ENCODE results near the gene PFKFB4.
A peak's percentile ranks its signal among the peaks of the same experiment; 100 is the strongest.

PFKFB4 gene

GRCh38 chr3:48528048-48528447, 28.6 kb downstream of the PFKFB4 start:
- H3K4me3 ChIP-seq (ENCODE audit: low read depth, low read length), result no peak overlapping the region
- peaks cover 38% of the 10 kb centered on the region for H3K36me3 ChIP-seq (ENCODE audit: control insufficient read depth, insufficient read depth, low read length)
- H3K9ac ChIP-seq (ENCODE audit: low read depth, low read length), result no peak overlapping the region
- no peaks in the 10 kb centered on the region for H3K27me3 ChIP-seq (ENCODE audit: control insufficient read depth, insufficient read depth, low read length)
- no peaks in the 10 kb centered on the region for H3K4me1 ChIP-seq (ENCODE audit: control insufficient read depth, insufficient read depth, low read length)
- no peaks in the 10 kb centered on the region for H3K9me3 ChIP-seq (ENCODE audit: control insufficient read depth, insufficient read depth, low read length)
- H3K27ac ChIP-seq (ENCODE audit: low read depth, low read length), result no peak overlapping the region

- Histone ChIP-seq H3K4me3 (ENCODE audit: low read depth, low read length) (no peak overlapping the region), H3K4me1 (ENCODE audit: control insufficient read depth, insufficient read depth, low read length) (no peaks in the 10 kb centered on the region), H3K9me3 (ENCODE audit: control insufficient read depth, insufficient read depth, low read length) (no peaks in the 10 kb centered on the region), H3K27me3 (ENCODE audit: control insufficient read depth, insufficient read depth, low read length) (no peaks in the 10 kb centered on the region), H3K36me3 (ENCODE audit: control insufficient read depth, insufficient read depth, low read length) (peaks cover 35% of the 10 kb centered on the region), H3K27ac (ENCODE audit: low read depth, low read length) (no peak overlapping the region), H3K9ac (ENCODE audit: low read depth, low read length) (no peak overlapping the region)
Observed at GRCh38 chr3:48524970-48525369, 31.6 kb downstream of the PFKFB4 start.

DNA sequence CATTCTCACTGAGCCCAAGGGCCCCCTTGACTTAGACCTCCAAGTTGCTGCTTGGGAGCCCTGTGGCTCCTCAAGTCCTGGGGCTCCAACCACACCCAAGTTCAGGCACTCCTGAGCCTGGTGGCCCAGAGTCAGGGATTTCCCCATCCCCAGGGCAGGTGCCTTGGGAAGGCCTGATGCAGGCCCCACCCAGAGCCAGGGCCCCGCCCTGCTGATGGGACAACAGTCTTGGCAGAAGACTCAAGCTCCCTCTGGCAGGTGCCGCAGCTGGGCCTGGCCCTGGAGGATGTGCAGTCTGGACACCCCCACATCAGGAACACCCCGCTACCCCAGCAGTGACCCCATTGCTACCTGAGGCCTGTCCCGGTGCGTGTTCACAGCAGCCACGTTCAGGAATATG, 35.0 kb downstream of the PFKFB4 start:
- Histone ChIP-seq H3K27ac (ENCODE audit: low read depth, low read length) (no peak overlapping the region), H3K4me3 (ENCODE audit: low read depth, low read length) (no peak overlapping the region), H3K4me1 (ENCODE audit: control insufficient read depth, insufficient read depth, low read length) (no peaks in the 10 kb centered on the region), H3K9me3 (ENCODE audit: control insufficient read depth, insufficient read depth, low read length) (no peaks in the 10 kb centered on the region), H3K9ac (ENCODE audit: low read depth, low read length) (no peak overlapping the region), H3K27me3 (ENCODE audit: control insufficient read depth, insufficient read depth, low read length) (no peaks in the 10 kb centered on the region), H3K36me3 (ENCODE audit: control insufficient read depth, insufficient read depth, low read length) (peaks cover 30% of the 10 kb centered on the region)

DNA sequence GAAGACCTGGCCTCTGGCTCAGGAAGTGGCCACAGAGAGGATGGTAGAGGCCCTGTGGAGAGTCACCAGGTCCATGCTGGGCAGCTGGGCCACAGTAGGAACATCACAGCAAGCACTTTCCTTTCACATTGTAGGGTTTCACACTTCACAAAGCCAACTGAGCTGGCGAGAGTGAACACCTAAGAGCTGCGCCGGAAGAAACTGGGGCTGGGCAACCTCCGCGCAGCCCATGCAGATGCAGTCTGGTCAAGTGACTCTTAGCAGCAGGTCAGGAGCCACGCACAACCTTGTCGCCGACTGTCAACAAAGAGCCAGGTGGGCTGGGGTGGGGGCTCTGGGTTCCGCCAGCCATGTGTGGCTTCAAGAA, 37.3 kb downstream of the PFKFB4 start:
- H3K4me3 ChIP-seq (ENCODE audit: low read depth, low read length), result no peak overlapping the region
- no peak overlapping the region for H3K27ac ChIP-seq (ENCODE audit: low read depth, low read length)
- H3K36me3 ChIP-seq (ENCODE audit: control insufficient read depth, insufficient read depth, low read length), result peaks cover 24% of the 10 kb centered on the region
- no peaks in the 10 kb centered on the region for H3K4me1 ChIP-seq (ENCODE audit: control insufficient read depth, insufficient read depth, low read length)
- H3K27me3 ChIP-seq (ENCODE audit: control insufficient read depth, insufficient read depth, low read length), result no peaks in the 10 kb centered on the region
- no peaks in the 10 kb centered on the region for H3K9me3 ChIP-seq (ENCODE audit: control insufficient read depth, insufficient read depth, low read length)
- no peak overlapping the region for H3K9ac ChIP-seq (ENCODE audit: low read depth, low read length)

DNA sequence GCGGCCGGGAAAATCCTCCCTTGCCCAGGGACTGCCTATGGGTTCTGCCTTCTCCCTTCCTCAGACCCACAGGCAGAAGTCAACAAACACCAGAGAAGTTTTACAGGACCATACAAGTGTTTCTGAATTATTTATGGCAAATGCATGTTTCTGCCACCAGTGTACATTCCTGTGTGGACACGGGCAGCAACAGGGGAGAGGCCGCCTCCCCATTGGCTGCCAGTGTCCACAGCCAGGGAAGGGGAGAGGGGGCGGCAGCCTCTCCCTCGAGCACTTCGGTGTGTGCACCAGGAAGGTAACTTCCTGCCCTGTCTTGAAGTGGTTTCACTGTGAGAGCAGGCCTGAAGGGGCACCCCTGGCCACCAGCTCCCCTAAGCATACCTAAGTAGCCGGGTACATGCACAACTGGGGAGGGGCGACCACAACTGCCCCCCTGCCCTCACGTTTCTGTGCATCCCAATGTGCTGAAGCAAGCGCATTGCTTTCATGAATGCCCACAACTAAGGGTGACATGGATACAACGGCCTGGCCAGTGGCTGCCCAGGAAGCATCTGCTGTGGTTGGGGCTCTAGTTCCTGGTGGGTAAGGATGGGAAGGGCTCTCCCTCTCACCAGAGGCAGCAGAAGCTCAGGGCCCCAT, 37.8 kb downstream of the PFKFB4 start:
- no peaks in the 10 kb centered on the region for H3K9me3 ChIP-seq (ENCODE audit: control insufficient read depth, insufficient read depth, low read length)
- H3K27ac ChIP-seq (ENCODE audit: low read depth, low read length), result no peak overlapping the region

DNA sequence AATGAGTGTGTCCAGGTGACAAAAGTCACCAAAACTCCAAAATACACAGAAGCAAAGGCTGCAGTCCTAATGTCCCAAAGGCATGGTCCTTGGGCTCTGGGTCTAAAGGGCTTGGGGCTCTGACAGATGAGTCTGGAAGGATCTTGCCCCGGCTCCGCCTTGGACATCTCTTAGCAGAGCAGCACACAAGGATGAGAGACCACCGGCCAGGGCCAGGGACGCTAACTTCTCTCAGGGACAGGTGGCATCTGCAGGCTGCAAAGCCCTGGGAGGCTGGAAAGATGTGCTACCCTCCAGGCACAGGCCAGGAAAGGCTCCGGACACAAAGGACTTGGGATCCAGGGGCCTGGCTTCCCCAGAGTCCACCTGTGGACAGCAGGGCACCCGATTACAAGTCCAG, 38.5 kb downstream of the PFKFB4 start:
- no peak overlapping the region for H3K27ac ChIP-seq (ENCODE audit: low read depth, low read length)
- H3K9ac ChIP-seq (ENCODE audit: low read depth, low read length), result no peak overlapping the region
- H3K36me3 ChIP-seq (ENCODE audit: control insufficient read depth, insufficient read depth, low read length), result peaks cover 24% of the 10 kb centered on the region
- H3K9me3 ChIP-seq (ENCODE audit: control insufficient read depth, insufficient read depth, low read length), result no peaks in the 10 kb centered on the region
- no peaks in the 10 kb centered on the region for H3K27me3 ChIP-seq (ENCODE audit: control insufficient read depth, insufficient read depth, low read length)
- no peak overlapping the region for H3K4me3 ChIP-seq (ENCODE audit: low read depth, low read length)
- H3K4me1 ChIP-seq (ENCODE audit: control insufficient read depth, insufficient read depth, low read length), result no peaks in the 10 kb centered on the region

More for the DNA sequence above, 37.8 kb downstream of the PFKFB4 start:
- Histone ChIP-seq H3K4me1 (ENCODE audit: control insufficient read depth, insufficient read depth, low read length) (no peaks in the 10 kb centered on the region), H3K36me3 (ENCODE audit: control insufficient read depth, insufficient read depth, low read length) (peaks cover 24% of the 10 kb centered on the region), H3K27me3 (ENCODE audit: control insufficient read depth, insufficient read depth, low read length) (no peaks in the 10 kb centered on the region), H3K4me3 (ENCODE audit: low read depth, low read length) (no peak overlapping the region), H3K9ac (ENCODE audit: low read depth, low read length) (no peak overlapping the region)

- no peak overlapping the region for H3K4me3 ChIP-seq (ENCODE audit: low read depth, low read length)
- no peaks in the 10 kb centered on the region for H3K9me3 ChIP-seq (ENCODE audit: control insufficient read depth, insufficient read depth, low read length)
- no peak overlapping the region for H3K27ac ChIP-seq (ENCODE audit: low read depth, low read length)
- no peak overlapping the region for H3K9ac ChIP-seq (ENCODE audit: low read depth, low read length)
- H3K36me3 ChIP-seq (ENCODE audit: control insufficient read depth, insufficient read depth, low read length), result peaks cover 17% of the 10 kb centered on the region
- H3K4me1 ChIP-seq (ENCODE audit: control insufficient read depth, insufficient read depth, low read length), result no peaks in the 10 kb centered on the region
- no peaks in the 10 kb centered on the region for H3K27me3 ChIP-seq (ENCODE audit: control insufficient read depth, insufficient read depth, low read length)
Observed at GRCh38 chr3:48516571-48516970, 40.0 kb downstream of the PFKFB4 start.

- Histone ChIP-seq H3K27ac (ENCODE audit: low read depth, low read length) (no peak overlapping the region), H3K9me3 (ENCODE audit: control insufficient read depth, insufficient read depth, low read length) (no peaks in the 10 kb centered on the region), H3K27me3 (ENCODE audit: control insufficient read depth, insufficient read depth, low read length) (no peaks in the 10 kb centered on the region)
Observed at GRCh38 chr3:48514431-48515227, 42.0 kb downstream of the PFKFB4 start.

DNA sequence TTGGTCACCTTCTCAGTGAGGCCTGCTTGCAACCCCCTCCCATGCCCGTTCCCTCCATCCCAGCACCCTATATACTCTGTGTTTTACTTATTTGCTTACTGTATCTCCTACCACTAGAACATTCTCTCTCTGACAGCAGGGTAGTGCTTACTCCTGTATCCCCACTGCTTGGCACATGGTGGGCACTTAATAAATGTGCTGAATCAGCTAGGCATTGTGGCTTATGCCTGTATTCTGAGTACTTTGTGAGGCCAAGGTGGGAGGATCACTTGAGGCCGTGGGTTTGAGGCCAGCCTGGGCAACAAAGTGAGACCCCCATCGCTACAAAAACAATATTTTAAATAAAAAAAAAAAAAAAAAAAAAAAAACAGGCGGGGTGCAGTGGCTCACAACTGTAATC, 45.1 kb downstream of the PFKFB4 start:
- no peaks in the 10 kb centered on the region for H3K27me3 ChIP-seq (ENCODE audit: control insufficient read depth, insufficient read depth, low read length)
- H3K9me3 ChIP-seq (ENCODE audit: control insufficient read depth, insufficient read depth, low read length), result no peaks in the 10 kb centered on the region
- peaks cover 16% of the 10 kb centered on the region for H3K4me1 ChIP-seq (ENCODE audit: control insufficient read depth, insufficient read depth, low read length)
- no peak overlapping the region for H3K9ac ChIP-seq (ENCODE audit: low read depth, low read length)
- H3K36me3 ChIP-seq (ENCODE audit: control insufficient read depth, insufficient read depth, low read length), result no peaks in the 10 kb centered on the region
- H3K27ac ChIP-seq (ENCODE audit: low read depth, low read length), result no peak overlapping the region
- H3K4me3 ChIP-seq (ENCODE audit: low read depth, low read length), result no peak overlapping the region

More at GRCh38 chr3:48514431-48515227, 42.0 kb downstream of the PFKFB4 start:
- H3K4me1 ChIP-seq (ENCODE audit: control insufficient read depth, insufficient read depth, low read length), result peaks cover 2% of the 10 kb centered on the region; the same call in 1 of the 2 replicates
- no peak overlapping the region for H3K4me3 ChIP-seq (ENCODE audit: low read depth, low read length)
- peaks cover 9% of the 10 kb centered on the region; the same call in 1 of the 2 replicates for H3K36me3 ChIP-seq (ENCODE audit: control insufficient read depth, insufficient read depth, low read length)
- H3K9ac ChIP-seq (ENCODE audit: low read depth, low read length), result no peak overlapping the region

DNA sequence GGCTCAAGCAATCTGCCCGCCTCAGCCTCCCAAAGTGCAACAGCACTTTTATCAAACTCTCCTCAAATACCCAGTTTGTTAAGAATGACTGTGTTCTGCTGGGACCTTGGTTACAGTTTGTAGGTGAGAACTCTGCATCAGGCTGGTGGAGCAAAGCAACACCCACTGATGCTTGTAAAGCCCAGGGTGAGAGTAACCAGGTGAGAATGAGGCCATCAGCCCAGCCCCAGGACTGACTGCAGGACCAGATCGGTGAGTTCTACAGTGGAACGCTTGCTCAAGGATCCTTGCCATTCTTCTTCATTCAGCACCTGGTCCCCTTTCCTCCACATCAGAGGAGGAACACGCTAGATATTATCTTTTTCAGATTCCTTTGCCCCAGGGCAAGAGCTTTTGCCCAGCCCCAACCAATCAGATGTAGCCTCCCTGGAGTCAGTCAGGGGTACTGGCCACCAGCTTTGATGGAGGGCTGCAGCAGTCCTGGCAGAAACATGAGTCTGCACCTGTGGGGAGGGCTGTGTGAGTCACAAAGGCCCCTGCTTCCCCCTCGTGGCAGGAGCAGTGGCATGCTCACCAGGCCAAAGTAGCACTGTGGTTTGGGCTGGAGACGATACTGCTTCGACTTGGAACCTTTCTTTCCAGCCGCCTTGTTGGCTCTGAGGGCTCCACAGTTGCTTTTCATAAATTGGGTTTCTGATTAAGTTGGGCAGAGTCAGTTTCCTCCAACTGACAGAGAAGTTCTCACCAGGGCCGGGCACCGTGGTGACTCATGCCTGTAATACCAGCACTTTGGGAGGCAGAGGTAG, 49.1 kb downstream of the PFKFB4 start:
- H3K4me3 ChIP-seq (ENCODE audit: low read depth, low read length), result no peak overlapping the region
- H3K27ac ChIP-seq (ENCODE audit: low read depth, low read length), result peak overlapping the region; percentile 36
- peaks cover 32% of the 10 kb centered on the region for H3K4me1 ChIP-seq (ENCODE audit: control insufficient read depth, insufficient read depth, low read length)
- no peaks in the 10 kb centered on the region for H3K36me3 ChIP-seq (ENCODE audit: control insufficient read depth, insufficient read depth, low read length)
- no peak overlapping the region for H3K9ac ChIP-seq (ENCODE audit: low read depth, low read length)
- H3K27me3 ChIP-seq (ENCODE audit: control insufficient read depth, insufficient read depth, low read length), result 0 out of 2 replicates have a peak, but pooled peaks cover 3% of the 10 kb centered on the region
- H3K9me3 ChIP-seq (ENCODE audit: control insufficient read depth, insufficient read depth, low read length), result no peaks in the 10 kb centered on the region

All from HUES48 (cell line).